Activated CD4-positive, alpha-beta T cell treated with anti-CD3 and anti-CD28 coated beads, Interleukin-2, Interleukin-6, amounts not matched to agents 100 ng/mL and 50 ng/mL, durations not matched to agents 16 hours and 8 hours (primary cell): Measurements from ENCODE around the gene RNF14.
"Not testable (repeated sequence)": the region's sequence is repeated elsewhere in the genome, so short reads cannot be mapped to it uniquely, and the experiment has no call there.

Experiments
- DNase-seq: peaks from one replicate; pipeline ENCODE4 v3.0.0-alpha.2; 2020

The RNF14 gene

DNA sequence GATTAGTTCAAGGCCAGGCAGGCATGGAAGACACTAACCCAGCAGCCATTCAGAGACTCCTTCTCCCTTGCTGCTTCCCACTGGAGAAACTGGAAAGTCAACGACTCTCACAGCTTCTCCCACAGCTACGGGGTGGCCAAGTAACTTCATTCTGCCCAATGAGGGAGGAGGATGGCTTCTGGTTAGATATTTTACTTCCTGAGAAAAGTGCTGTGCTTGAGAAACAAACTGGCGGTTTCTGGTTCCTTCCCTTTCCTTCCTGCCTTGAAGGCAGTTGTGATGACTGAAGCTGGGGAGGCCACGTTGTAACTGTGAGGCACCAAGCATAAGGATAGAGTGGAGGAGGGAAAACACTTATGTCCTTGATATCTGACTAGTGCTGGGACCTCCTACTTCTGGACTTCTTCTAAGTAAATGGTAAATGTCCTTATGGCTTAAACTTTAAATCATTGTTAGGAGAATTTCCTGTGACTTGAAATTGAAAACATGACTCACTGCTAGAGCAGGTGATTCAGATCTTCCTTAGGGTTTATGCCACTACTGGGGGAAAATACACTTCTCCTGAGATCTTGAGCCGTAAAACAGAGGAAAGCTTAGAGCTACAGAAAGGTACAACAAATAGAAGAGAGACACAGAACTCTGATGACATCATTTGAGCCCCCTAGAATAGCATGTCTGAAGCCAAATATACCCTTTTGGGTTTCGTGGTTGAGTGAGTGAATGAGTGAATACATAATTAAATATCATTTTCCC is 47.1 kb downstream of the RNF14 start:
- DNase-seq = peak; percentile 85

DNA sequence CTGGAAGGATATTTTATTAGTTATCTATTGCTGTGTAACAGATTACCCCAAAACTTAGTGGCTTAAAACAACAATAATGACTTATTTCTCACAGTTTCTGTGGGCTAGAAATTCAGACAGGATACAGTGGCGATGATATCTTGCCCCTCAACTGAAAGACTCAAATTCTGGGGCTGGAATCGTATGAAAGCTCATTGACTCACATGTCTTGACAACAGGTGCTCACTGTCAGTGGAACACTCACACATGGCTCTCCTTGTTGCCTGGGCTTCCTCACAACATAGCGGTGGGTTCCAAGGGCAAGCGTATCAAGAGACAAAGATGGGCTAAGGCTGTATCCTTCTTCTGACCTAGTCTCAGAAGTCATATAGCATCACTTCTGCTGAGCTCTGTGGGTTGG is 47.7 kb downstream of the RNF14 start:
- peak; percentile 85 for DNase-seq

DNA sequence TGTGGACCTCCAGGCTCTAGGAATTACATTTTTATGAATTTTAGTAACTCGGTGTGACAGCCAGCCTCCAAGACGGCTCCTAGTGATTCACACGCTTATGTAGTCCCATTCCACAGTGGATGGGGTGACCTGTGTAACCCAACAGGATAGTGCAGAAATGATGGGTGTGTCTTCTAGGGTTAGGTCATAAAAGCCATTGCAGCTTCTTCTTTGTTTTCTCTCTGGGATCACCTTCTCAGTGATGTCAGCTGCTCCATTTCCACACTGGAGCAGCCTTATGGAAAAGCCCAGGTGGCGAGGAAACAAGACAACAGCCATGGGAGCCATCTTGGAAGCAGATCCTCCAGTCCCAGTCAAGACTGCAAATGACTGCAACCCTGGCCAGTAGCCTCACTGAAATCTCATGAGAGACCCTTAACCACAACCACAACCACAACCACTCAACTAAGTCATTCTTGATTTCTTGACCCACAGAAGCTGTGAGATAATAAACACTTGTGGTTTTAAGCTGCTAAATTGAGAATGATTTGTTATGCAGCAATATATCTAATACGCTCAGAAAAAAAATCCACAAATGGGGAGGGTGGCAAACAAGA is 49.0 kb downstream of the RNF14 start:
- peak; percentile 84 for DNase-seq

DNA sequence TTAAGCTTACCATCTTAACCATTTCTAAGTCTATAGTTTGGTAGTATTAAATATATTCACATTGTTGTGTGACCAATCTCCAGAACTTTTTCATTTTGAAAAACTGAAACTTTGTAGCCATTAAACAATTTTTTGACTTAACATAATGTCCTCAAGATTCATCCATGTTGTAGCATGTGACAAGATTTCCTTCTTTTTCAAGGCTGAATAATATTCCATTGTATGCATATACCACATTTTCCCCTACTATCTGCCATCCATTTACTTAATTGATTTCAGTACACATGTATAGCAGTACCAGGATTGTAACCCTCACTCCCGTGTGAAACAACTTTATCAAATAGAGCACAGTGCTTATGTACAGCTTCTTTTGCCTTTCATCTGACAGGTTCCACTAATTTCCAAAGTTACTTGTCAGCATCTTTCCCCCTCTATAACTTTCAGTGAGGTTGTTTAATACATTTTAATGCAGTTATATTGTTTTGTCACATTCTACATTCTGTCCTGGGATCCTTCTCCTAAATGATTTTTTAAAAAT is 51.3 kb downstream of the RNF14 start:
- no peak for DNase-seq

DNA sequence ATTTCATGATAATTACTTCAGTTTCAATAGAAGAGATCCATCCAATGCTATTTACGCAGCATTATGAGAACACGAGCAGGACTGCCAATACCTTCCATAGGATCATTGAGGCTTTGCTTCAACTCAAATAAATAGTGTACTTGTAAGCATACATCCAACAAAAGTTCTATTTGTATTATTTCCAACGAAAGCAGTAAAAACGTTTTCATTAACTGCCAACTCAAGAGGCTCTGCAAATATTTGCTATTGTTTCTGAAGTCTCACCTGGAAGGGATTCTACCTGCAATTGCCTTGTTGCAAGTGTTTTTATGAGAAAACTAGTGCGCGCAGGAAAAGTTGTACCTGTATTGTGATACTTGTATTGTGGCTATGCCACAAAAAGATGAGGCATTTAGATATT is 54.9 kb downstream of the RNF14 start:
- DNase-seq = no peak

DNA sequence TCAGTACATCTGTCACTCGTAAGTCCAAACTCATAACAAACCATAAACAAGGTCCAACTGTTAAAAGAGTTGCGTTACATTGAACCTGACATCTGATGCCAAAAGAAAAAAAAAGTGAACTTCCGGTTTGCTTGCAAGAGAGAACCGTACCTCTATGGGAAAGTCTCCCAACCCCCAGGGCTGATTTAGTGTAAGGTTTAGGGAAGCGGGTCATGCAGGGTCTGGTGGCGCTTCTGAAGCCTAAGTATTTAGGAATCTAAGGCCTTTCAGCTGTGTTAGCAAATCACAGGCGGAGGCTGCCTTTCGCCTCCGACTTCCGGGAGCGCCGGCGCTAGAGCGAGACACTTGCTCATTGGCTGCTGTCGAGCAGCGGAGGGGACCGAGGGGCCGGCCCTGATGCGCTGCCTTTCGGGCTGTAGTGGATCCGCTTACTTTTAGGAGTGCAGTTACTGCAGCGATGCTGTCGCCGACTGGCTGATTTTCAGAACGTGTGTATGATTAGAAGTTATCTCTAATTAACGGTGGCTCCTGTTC is 55.9 kb downstream of the RNF14 start:
- DNase-seq = peak; percentile 92

DNA sequence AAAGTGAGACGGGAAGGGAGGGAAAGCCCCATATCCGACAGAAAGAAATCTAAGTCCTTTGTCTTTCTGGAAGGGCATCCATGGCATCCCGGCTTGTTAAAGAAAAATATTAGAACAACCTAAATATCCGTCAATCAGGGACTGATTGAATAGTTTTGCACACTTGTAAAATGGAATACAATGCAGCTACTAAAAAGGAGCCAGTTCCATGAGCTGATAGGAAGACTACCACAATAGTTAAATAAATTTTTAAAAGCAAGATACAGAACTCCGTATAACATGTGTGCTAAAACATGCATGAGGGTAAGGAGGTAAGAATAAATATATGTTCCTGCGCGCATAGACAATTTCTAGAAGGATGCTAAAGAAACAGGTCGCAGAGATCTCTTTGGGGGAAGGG is 56.7 kb downstream of the RNF14 start:
- DNase-seq = no peak

DNA sequence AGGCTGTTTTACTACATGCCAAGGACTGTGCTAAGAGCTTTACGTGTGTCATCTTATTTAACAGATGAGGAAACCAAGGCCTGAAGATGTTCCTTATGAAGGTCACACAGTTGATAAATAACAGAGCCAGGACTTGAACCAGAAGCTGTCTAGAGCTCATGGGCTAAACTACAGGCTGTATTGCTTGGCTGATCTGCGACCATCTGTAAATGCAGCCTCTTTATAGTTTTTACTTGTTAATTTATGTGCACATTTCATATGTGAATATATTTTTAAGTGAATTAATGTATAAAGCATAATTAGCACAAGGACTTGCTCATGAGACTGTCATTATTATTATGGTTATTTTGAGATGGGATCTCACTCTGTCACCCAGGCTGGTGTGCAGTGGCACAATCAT is 63.2 kb downstream of the RNF14 start:
- DNase-seq = no peak

DNA sequence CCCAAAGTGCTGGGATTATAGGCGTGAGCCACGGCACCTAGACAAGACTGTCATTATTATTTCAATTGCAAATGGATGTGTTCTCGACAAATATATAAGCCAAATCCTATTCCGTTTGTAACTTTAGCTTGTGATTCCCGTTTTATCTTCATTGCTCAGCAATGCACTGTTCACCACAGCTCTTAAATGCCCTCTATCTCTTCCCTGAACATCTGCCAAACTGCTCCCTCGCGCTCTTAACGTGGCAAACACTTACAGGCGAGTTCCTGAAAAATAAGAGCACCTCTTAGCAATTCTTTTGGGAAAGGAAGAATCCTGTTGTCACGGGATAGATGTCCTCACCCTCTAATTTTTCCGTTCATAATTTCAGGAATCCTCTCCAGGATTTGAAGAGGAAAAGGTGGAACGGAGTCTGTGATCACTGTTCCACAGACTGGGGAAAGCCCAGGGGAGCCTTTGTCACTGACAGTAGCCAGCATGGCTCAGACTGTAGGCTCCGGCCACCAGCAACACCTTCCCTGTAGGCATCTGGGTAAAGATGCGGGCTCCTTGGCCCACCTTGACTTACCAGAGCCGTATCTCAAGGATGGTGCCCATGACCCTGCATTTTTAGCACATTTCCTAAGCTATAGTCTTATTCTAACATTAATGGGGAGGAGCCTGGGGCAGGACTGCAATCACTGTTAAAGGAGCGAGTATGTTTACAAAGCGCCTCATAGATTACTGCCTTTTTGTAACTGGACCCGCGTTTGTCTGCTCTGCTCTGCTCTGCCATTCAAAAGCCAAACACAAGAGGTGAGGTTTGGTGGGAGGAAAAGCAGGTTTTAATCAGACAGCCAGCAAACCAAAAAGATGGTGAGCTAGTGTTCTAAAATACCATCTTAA is 64.1 kb downstream of the RNF14 start:
- DNase-seq = no peak

DNA sequence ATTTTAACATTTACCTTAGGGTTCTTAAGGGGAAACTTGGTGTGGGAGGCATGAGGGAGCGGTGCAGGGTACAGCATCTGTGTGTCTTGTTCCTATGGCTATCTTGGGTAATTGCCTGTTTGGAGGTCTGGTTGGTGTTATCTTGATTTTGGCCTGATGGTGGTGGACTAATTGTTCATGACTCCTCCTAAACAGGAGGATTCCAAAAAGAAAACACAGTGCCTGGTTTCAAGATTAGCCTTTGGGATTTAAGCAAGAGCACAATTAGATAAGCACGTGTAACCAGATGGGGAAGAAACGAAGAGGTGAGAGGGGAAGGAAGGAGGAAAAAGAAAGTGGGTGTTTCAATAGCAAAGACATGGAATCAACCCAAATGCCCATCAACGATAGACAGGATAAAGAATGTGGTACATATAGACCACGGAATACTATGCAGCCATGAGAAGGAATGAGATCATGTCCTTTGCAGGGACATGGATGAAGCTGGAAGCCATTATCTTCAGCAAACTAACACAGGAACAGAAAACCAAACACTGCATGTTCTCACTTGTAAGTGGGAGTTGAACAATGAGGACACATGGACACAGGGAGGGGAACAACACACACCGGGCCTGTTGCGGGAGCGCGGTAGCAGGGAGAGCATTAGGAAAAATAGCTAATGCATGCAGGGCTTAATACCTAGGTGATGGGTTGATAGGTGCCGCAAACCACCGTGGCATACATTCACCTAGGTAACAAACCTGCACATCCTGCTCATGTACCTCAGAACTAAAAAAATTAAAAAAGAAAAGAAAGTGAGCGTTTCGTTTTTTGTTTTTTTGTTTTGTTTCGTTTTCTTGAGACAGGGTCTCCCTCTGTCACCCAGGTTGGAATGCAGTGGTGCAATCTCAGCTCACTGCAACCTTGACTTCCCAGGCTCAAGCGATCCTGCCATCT is 65.0 kb downstream of the RNF14 start:
- not testable (repeated sequence) for DNase-seq

DNA sequence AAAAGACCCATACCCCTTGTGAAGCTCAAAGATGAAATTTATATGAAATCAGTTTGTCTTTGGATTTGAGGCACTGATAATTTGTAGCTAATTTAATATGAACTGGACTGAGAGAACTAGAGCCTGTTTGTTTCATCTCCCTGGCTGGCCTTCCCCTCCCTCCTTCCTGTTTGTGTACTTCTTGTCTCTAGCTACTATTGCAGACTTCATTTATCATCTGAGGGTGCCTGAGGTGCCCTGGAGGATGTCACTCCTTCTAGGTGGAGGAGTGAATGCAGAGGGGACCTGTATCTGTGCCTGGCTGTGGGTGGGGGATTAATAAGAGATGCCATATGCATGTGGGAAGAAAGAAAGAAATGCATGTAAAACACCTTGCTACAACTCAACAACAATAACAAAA is 66.1 kb downstream of the RNF14 start:
- DNase-seq = no peak

DNA sequence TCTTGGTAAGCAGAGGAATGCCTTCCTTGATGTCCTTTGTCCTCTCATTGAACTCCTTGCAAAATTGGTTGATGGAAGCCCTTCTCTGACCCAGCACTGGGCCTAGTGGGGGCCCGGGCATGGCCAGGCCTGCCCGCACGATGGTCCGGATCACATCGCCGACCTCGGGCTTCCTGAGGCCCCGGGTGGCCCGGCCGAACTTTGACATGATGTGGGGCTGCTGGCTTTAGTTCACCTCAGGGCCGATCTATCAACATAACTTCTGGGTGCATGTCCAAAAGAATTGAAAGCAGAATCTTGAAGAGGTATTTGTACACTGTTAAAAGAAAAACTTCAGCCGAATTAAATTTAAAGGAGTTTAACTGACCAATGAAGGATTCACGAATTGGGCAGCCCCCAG is 68.0 kb downstream of the RNF14 start:
- DNase-seq = no peak

DNA sequence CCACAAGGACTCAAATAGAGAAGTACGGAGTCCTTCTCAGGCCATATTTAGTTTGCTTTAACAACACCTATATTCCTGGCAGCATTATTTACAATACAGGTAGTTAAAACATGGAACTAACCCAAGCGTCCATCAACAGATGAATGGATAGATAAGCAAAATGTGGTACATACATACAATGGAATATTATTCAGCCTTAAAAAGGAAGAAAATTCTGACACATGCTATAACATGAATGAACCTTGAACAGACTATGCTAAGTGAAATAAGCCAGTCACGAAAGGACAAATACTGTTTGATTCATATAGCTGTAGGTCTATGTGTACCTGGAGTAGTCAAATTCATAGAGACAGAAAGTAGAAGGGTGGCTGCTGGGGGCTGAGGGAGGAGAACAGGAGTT is 68.7 kb downstream of the RNF14 start:
- DNase-seq = not testable (repeated sequence)

DNA sequence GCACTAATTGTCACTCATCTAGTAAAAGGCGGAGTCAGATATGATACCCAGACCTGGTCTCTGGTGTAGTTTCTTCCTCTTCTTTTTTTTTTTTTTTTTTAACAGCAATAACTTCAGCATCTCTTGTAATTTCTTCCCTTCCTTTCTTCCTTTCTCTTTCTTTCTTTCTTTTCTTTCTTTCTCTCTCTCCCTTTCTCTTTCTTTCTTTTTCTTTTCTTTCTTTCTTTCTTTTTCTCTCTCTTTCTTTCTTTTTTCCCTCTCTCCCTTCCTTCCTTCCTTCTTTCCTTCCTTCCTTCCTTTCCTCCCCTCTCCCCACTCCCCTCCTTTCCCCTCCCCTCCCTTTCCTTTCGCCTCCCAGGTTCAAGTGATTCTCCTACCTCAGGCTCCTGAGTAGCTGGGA is 69.8 kb downstream of the RNF14 start:
- no peak for DNase-seq
